Measurements from ENCODE around the gene REG3G.
"Not testable (repeated sequence)": the region's sequence is repeated elsewhere in the genome, so short reads cannot be mapped to it uniquely, and the experiment has no call there.

Gene REG3G

GRCh38 chr2:79026061-79026460 is 559 bp downstream of the REG3G start:
- no peak for DNase-seq

GRCh38 chr2:79039944-79040343 is 14.4 kb downstream of the REG3G start:
- no peak for DNase-seq

- DNase-seq: no peak
Observed at GRCh38 chr2:79041032-79041448, 15.5 kb downstream of the REG3G start.

GRCh38 chr2:79053486-79053885 is 28.0 kb downstream of the REG3G start:
- not testable (repeated sequence) for DNase-seq

- not testable (repeated sequence) for DNase-seq
Observed at GRCh38 chr2:79054769-79055168, 29.3 kb downstream of the REG3G start.

GRCh38 chr2:79065201-79065600 is 39.7 kb downstream of the REG3G start:
- no peak for DNase-seq

- DNase-seq: no peak
Observed at GRCh38 chr2:79071078-79071477, 45.6 kb downstream of the REG3G start.
